ENCODE results near the gene FGFR1OP2.

DNA sequence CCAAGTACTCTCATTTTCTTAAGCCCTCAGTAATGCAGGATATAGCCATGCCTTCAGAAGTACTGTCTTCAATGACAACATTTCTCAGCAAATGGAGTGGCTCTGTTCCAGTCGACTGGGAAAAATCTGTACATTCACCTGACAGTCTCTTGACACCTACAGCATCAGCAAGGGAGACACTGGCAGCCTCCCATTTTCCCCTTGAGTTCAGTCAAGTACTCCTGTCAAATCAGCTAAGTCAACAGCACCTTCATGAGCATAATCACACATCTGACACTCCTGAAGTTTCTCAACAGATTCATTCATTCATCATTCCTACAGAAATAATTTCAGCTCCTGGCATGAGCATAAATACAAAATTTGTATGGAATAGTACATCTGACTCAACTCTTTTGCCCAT is 46.6 kb upstream of the FGFR1OP2 start:
- no peak for TF ChIP-seq POLR2A (IDR thresholded peaks at IDR 0.05)
- TF ChIP-seq CTCF (IDR thresholded peaks at IDR 0.05) = no peak
- no peak for TF ChIP-seq EP300 (IDR thresholded peaks at IDR 0.05)
